DMS153 treated with DMSO at 0.1 percent for 48 hours (cell line): Measurements from ENCODE around the gene GGTLC1.

ENCODE experiments used
- DNase-seq: peaks from one replicate; lab custom pipeline; 2025; ENCODE audit not compliant: unreplicated experiment; lab: John Stamatoyannopoulos, UW

GGTLC1 gene

GRCh38 chr20:23988561-23988960, at the start of gene GGTLC1:
TSS of gene GGTLC1 (minus strand) at chr20:23988779. CDS start at chr20:23986611, 2,168 bp downstream.
- no peak for DNase-seq

- peak; percentile 16 for DNase-seq
Observed at GRCh38 chr20:24034820-24035219, 46.2 kb upstream of the GGTLC1 start.

DNA sequence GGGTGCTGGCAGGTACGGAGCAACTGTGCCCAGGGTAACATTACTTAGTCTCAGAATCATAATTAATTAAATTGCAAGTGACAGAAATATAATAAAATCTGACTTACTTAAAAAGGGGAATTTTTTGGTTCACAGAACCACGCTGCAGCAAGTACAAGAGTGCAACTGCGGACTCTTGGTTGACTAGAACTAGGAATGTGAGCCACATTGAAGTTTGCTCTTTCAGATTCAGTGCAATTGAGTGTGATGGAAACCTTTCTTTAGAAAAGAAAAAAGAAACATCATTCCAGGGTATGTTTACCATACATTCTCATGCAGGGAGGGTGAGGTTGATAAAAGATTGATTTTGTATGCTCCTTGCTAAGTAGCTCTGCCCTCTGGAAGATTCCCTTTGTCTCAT, 45.0 kb upstream of the GGTLC1 start:
- DNase-seq, result no peak

- DNase-seq, result no peak
Observed at GRCh38 chr20:24033151-24033550, 44.6 kb upstream of the GGTLC1 start.

DNA sequence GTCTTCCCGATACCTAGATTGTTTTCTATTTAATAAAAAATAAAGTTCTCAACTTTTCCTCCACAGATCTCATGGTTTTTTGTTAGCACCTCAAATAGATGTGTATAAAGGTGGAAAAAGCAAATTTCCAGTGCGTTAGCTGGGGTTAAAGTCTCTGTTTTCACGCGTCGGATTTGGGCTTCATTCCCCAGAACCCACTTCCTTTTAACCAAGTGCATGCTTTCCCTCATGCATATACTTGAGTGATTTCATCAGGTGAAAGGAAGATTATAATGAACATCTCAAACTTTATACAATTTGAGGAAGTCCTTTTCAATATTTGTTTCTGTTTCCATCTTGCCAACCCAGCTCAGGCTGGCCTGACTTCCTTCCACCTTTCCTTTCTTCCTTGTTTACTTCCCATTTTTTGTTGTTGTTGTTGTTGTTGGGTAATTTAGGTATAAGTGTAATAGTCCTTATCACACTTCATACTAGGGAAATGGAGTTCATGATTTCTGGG, 43.9 kb upstream of the GGTLC1 start:
- no peak for DNase-seq

DNA sequence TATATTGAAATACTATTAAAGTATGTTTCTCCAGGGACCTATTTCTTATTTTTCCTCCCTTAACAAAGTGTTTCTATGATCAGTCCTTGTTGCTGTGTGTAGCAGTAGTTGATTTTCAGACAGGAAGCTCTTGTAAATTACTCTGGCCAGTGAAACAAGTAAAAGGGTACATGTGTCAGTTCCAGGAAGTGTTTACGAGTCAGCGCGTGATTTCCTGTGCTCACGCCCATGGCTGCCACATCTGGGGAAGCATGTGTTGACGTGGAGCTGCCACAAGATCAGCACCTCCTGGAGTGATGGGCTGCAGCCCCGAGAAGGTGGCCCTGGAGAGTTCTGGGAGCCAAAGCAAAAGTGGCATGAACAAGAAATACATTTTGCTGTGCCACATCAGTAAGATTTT, 38.6 kb upstream of the GGTLC1 start:
- no peak for DNase-seq

GRCh38 chr20:24022621-24023180, 34.1 kb upstream of the GGTLC1 start:
- DNase-seq, result no peak

DNA sequence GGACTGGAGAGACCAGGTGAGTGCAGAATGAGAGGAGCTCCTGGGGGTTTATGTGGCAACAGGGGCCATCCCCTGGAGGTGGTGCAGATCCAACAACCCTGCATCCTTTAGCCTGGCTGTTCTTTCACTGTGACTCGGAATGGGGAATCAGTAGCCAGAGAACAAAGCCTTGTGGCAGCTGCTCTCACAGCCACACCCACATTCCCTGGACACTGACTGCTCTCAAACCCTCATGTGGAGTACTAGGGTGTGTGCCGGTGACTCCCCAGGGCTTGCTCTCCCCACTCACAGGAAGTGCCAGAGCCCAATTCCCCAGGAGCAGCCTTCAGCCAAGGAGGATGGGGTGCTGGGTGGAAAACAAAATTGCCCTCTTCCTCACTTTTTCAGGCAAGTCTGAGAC, 30.2 kb upstream of the GGTLC1 start:
- DNase-seq, result peak; percentile 10

GRCh38 chr20:24017458-24017755, 28.8 kb upstream of the GGTLC1 start:
- no peak for DNase-seq

- no peak for DNase-seq
Observed at GRCh38 chr20:24016607-24017457, 28.3 kb upstream of the GGTLC1 start.

GRCh38 chr20:24013953-24014352, 25.4 kb upstream of the GGTLC1 start:
- no peak for DNase-seq

DNA sequence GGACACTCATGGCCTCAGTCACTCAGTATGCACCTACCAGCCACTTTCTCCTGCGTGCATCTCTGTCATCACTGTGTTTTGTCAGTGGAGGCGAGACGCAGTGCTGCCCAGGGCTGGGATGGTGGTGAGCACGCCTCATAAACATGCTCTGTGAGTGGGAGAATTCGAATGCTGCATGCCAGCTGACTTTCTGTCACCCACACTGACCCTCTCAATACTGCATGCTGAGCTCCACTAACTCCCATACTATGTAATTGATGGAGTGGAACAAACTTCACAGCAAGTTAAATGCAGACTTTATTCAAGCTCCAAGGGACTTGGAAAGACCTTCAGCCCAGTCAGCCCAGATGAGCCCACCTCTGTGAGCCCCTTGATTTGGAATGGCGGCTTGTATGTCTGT, 22.7 kb upstream of the GGTLC1 start:
- no peak for DNase-seq

DNA sequence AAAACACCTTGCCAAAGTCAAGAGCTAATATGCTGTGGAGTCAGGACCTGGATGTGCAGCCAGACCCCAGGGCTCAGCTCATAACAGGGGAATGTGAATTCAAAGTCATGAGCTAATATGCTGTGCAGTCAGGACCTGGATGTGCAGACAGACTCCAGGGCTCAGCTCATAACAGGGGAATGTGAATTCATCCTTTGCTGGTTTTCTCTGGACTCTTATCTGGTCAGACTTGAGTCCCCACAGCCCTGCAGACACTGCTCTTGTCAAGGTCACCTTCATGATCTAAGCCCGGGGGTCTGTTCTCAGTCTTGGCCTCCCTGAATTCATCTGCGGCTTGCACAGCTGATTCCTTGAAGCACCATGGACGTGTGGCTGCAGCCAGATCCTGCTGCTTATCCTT, 19.2 kb upstream of the GGTLC1 start:
- DNase-seq, result no peak

- DNase-seq, result no peak
Observed at GRCh38 chr20:24007073-24007595, 18.6 kb upstream of the GGTLC1 start.

DNA sequence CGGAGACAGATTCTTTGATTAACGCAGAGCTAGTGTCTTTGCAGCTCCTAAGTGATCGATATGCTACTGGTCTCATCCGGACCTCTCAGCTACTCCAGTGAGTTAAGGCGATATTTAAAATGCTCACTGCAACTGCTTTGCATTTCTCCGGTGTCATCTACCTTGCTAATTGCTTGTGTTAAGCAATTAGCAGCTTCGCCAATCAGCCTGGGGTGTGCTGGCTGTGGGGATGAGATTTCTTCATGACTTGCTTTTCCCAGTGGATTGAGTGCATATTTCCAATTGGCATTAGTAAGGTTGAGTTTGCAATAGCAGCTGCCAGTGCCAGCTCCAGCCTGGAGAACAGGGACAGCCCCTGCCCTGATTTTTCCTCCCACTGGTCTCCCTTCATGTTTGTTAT, 18.0 kb upstream of the GGTLC1 start:
- DNase-seq, result no peak

DNA sequence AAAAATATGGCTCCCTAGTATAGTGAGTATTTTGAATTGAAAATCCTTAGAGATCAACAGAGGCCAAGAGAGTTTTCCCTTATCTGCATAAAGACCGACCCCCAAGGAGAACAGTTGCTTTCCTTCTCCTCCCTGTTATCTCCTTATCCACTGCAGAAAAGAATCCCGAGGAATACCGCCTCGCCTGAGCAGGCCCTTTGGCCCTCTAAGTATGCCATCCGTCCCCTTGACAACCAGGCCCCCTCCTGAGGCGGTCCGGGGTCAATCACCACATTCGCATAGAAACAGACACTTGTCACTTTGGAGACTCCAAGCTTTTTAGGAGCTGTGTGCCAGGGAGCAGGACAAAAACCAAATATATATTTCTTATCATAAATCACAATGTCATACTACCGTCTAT, 15.9 kb upstream of the GGTLC1 start:
- no peak for DNase-seq

DNA sequence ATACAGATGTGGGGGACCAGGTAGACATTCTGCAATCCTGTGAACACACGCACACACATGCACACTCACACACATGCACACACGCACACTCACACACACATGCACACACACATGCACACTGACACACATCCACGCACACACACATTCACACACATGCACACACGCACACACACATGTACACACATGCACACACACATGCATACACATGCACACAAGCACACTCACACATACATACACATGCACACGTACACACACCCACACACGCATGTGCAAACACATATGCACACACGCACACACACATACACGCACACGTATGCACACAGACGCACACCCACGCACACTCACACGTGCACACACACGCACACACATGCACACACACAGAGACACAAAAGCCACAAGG, 14.3 kb upstream of the GGTLC1 start:
- no peak for DNase-seq

DNA sequence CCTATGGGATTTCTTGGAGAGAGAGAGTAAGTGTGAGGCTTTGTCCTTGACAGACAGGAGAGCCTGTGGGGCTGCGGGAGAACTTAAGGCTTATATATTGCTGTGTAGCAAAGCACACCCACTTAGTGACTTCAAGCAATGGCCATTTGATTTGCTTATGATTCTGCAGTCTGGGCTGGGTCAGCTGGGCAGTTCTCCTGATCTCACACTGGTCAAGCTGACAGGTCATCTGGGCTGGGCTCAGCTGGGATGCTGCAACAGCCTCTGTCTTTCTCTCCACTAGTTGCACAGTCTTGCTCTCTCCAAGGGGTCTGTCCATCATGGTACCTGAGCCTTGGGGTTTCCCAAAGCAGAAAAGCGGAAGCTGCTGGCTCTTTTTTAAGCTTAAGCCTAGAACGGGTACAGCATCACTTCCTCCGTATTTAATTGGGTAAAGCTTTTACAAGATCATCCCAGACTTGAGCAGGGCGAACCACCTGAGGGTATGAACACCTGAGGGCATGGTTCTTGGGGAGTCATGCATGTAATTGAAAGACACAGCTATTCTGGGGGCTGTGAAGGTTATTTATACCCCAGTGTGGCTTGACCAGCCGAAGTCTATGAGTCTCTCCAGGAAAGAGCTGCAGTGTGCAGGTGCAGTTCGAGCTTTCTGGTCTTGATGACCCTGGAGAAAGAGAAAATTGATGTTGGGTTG, 13.3 kb upstream of the GGTLC1 start:
- DNase-seq, result no peak

- no peak for DNase-seq
Observed at GRCh38 chr20:23998844-23999243, 10.3 kb upstream of the GGTLC1 start.

GRCh38 chr20:23998392-23998791, 9.8 kb upstream of the GGTLC1 start:
- DNase-seq, result no peak

GRCh38 chr20:23995905-23996666, 7.5 kb upstream of the GGTLC1 start:
- DNase-seq, result peak; percentile 17
